Right renal cortex interstitium (tissue), 3 donors: ENCODE results near the gene FCN1. TPM values are rescaled to one million over a fixed set of nuclear protein-coding genes. Genes with fewer than 3 reads are reported as not detected.
"Not testable (repeated sequence)": the region's sequence is repeated elsewhere in the genome, so short reads cannot be mapped to it uniquely, and the experiment has no call there.

Source experiments
- DNase-seq, 3 donors: peaks; one replicate each; pipeline ENCODE4 v3.0.0-alpha.2; 2013; ENCODE audit warnings: low read depth in 3 of 3, low spot score in 2 of 3
- polyA plus RNA-seq, 3 donors: library from polyadenylated mRNA; unstranded; fragments of 120-200 nt; gene quantifications; one replicate each; pipeline ENCODE4 v1.2.1, GENCODE V29; 2013; ENCODE audit not compliant: insufficient read length in 3 of 3

The FCN1 gene
- 1 to 10 TPM; 2.6 to 3.2 (median 2.8) TPM for polyA plus RNA-seq

- no peak for DNase-seq
These were observed at the start of gene FCN1 for GRCh38 chr9:134917431-134918373. FCN1 (minus strand) TSS chr9:134917912; CDS start chr9:134917871, 41 bp downstream.

DNA sequence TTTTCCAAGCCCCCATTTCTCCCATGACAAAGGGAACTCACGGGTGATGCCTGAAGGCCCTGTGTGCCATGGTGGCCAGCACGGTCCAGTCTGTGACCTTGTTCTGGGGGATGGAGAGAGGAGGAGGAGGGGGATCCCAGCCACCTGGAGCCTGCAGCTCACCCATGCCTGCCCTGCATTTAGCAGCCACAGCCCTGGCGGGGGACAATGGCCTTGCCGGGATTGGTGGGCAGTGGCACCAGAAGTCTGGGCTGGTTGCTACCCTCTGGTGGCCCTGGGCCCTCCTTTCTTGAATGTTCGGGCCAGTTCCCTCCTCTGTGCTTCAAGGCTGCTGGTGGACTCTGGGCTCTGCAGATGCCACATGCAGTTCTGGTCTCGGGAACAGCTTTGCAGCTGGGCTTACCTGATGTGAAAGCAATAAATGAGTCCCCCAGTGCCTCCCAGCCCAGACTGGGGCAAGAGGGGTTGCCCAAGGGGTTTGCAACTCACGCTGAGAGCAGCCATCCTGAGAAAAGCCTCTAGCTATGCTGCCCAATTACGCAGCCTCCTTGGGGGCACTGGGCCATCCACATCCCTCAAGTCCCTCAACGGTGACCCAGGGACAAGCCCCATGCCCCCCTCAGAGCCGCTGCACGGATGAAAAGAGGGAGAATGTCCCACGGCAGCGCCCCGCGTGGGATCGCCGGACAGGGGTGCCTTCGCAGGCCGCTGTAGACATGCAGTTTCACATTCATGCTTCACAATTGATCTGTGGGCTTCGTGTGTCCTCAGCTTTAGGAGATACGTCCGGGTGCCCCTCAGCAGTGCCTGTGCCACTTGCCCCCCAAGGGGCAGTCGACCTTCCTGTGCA lies 49.2 kb upstream of the FCN1 start:
- DNase-seq: no peak

DNA sequence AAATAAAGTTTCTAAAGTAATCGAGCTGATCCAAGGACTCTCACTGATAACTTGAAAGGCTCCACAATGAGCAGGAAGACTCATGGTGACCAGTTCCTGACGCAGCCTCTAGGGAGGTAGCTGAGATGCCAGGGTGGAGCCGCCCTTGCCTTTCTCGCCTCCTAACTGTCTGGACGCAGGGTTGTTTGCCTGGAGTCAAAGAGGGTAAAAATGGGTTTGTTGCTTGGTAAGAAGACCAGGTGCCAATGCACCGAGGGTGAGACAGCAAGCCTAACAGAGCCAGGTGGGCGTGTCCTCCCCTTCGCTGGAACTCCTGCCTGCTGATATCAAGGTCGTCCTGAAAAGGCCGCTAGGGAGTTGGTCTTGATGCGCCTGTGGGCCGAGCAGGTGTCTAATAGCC lies 48.6 kb upstream of the FCN1 start:
- no peak for DNase-seq

DNA sequence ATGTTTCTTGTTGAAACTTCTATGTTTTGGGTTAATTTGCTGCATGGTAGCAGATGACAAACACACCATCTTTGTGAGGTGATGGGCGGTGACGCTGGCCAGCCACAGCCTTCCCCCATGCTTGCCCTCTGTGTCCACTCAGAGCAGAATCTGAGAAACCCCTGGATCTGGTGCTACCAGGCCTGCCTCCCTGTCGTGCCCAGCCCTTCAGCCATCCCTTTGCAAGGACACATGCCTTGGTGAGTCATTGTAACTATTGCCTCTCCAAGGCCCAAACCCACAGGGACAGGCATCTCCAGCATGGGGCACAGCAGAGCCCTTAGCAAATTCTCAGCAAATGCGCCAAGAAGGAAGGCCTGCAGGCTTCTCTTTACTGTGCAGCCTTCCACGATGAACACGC lies 48.1 kb upstream of the FCN1 start:
- no peak for DNase-seq

- no peak for DNase-seq
These were observed 47.7 kb upstream of the FCN1 start for GRCh38 chr9:134965411-134965810.

GRCh38 chr9:134964271-134965055 lies 46.8 kb upstream of the FCN1 start:
- DNase-seq: no peak

DNA sequence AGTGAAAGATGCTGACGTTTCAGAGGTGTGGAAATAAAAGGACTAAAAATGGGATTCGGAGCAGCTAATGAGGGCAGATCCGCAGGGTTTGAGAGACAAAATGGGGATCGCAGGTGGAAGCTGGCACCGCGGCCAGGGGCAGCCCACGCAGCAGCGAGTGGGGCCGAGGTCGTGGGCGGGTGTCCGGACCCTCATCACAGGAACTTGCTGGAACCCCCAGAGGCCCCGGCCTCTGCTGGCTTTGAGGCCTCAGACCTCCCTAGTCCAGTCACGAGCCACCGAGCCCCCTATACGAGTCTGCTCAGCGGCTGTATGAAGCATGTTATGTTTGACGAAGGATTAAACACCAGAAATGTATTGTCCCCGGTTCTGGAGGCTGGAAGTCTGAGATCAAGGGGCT lies 45.8 kb upstream of the FCN1 start:
- DNase-seq: no peak

DNA sequence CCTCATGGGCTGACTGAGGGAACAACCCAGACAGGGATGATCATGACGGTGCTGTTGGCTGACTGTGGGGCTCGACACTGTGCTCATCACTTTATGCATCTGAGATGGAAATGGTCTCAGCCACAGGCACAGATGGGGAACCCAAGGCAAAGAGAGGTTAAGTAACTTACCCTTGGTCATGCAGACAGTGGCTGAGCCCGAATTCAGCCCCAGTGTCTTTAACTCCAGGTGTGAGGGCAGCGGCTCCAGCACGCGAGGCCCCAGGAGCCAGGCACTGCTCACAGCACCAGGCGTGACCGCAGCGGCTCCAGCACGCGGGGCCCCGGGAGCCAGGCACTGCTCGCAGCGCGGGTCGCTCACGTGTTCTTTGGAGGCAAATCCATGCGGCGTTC lies 45.3 kb upstream of the FCN1 start:
- no peak for DNase-seq

DNA sequence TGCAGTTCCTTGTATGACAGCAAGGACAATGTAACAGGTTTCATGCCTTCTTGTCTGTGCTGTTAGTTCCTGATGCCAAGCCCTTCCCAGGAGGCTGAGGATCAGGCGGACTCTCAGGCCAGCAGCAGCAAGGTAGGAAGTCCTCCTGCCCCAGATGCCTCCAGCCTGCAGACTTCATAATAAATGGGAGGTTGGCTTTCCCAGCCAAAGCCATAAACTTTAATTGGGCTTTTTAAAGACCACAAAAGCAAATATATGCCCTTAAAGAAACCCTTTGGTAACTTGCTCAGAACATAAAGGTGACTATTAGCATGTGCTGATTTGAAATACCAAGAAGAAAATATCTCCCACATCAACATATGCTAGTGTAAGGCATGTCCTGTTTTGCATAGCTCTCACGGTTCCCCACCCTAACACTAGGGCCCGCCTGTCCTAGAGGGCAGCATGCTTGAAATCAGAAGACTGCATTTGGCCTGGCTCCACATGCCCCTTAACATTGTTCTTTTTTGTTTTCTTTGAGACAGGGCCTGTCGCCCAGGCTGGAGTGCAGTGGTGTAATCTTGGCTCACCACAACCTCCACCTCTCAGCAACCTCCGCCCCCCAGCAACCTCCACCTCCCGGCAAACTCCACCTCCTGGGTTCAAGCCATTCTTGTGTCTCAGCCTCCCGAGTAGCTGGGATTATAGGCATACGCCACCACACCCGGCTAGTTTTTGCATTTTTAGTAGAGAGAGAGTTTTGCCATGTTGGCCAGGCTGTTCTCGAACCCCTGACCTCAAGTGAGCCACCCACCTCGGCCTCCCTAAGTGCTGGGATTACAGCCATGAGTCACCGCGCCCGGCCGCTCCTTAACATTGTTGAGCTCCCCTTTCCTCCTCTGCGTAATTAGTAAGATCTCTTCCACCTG lies 44.6 kb upstream of the FCN1 start:
- DNase-seq: no peak

- no peak for DNase-seq
These were observed 43.8 kb upstream of the FCN1 start for GRCh38 chr9:134961331-134962064.

DNA sequence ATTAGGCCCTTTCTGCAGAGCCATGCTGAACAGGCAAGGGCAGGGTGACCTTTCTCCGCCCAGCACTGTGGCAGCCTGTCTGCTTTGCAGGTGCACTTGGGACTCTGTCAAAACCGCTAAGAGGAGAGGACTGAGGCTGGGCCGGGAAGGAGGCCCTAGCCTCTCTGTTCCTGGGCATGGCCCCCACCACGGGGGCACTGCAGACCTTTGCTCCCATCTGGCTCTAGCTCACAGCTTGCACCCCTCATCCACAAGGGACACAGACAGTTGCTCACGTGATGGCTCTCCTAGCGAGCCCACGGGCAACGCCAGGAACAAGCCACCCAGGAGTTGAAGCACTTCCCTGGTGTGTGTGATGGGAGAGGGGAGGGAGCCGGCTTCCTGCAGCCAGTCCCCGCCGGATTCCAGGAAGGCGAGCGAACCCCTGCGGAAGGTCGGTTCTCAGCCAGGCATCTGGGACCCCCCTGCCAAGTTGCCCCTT lies 43.0 kb upstream of the FCN1 start:
- DNase-seq: no peak

DNA sequence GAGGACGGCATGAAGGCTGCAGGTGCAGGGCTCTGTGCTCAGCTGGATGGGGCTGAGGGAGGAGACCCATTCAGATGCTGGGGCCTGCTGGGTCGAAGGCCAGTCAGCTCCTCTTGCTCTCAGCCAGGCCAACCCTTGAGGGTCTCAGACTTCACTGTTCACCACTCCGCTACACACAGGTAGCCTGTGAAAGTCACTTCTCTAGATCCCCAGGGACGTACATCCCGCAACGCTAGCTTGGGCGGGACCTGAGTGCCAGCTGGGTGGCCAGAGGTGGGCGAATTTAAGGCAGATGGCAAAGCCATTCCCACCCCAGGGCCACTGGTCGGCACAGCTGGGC lies 42.2 kb upstream of the FCN1 start:
- DNase-seq: no peak

GRCh38 chr9:134959126-134959970 lies 41.6 kb upstream of the FCN1 start:
- no peak for DNase-seq

DNA sequence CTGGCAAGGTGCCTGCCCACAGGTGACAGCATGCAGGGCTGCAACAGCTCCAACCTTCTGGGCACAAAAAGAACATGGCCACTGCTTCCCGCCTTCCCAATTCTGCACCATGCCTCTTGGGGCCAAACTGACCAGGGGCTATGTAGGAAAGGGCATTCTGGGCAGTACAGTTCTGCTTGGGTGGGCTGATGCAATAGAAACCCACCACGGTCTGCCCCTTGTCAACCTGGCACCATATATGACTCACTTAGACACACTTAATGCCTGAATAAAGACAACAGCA lies 40.2 kb upstream of the FCN1 start:
- no peak for DNase-seq

GRCh38 chr9:134957165-134957944 lies 39.6 kb upstream of the FCN1 start:
- DNase-seq: no peak

GRCh38 chr9:134956387-134956786 lies 38.7 kb upstream of the FCN1 start:
- not testable (repeated sequence) for DNase-seq

GRCh38 chr9:134955801-134956200 lies 38.1 kb upstream of the FCN1 start:
- DNase-seq: no peak

- no peak for DNase-seq
These were observed 37.4 kb upstream of the FCN1 start for GRCh38 chr9:134955156-134955555.
